Measurements from ENCODE around the gene CCDC85B. TPM values are rescaled to one million over a fixed set of nuclear protein-coding genes. Genes with fewer than 3 reads are reported as not detected.

The CCDC85B gene
- polyA plus RNA-seq, 3 donors = 10.6 to 20.8 (median 13.6) TPM

DNA sequence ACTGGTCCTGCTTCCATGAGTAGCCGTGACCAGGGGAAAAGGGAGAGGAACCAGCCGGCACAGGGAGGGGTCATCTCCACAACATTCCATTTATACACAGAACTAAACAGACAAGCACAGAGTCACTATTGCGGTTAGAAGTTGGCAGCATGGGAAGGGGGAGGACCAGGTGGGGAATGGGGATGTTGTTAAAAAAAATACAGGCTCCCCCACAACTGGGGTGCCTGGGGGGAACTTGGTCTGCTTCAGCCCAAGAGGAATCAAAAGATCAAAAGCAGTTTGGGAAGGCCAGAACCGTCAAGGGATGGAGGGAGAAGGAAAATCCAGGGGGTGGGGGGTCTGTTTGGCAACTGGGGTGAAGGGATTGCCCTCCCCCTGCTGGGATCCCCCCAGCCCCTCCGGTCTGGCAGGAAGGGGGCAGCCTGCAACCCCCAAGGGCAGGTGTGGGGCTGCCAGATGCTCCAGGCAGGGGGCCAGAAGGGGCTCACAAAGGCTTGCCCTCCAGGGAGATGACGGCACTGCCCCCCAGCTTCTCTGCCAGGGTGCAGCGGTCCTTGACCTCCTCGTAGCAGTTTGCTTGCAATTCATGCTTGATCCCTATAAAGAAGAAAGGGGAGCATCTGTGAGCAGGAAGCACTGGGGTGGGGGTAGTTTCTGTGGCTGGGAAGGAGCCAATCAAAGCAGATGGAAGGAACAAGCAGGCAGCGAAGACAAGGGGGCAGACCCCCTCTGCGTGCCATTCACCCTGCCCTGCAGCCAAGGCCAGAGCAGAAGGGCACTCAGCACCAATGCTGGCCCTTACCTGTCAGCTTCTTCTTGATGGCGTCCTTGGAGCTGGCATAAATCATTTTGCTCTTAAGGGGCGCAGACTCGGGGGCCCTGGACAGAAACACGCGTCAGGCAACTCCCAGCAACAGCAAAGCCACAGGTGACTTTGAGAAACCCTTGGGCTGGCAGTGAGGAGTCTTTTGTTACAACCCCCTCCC is 35.3 kb upstream of the CCDC85B start:
- no peak for DNase-seq

DNA sequence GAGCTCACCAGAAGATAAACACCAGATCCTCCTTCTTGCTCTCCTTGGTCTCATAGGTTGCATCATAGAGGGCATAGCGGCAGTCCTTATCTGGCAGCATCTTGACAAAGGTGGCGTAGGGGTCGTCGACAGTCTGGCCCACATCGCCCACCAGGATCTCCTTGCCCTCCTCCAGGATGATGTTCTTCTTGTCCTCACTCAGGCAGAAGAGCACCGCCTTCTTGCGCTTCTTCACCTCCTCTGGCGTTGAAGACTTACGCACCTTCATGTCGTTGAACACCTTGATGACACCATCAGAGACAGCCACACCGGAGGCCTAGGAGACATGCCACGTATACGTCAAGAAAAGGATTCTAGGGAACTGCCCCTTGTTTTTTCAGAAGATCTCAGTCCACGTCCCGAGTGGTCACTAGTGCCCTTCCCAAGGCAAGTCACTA is 34.5 kb upstream of the CCDC85B start:
- DNase-seq = no peak

- DNase-seq = peak; percentile 45
Measured at GRCh38 chr11:65856689-65857499, 33.6 kb upstream of the CCDC85B start.

GRCh38 chr11:65857500-65857852 is 33.0 kb upstream of the CCDC85B start:
- no peak for DNase-seq

DNA sequence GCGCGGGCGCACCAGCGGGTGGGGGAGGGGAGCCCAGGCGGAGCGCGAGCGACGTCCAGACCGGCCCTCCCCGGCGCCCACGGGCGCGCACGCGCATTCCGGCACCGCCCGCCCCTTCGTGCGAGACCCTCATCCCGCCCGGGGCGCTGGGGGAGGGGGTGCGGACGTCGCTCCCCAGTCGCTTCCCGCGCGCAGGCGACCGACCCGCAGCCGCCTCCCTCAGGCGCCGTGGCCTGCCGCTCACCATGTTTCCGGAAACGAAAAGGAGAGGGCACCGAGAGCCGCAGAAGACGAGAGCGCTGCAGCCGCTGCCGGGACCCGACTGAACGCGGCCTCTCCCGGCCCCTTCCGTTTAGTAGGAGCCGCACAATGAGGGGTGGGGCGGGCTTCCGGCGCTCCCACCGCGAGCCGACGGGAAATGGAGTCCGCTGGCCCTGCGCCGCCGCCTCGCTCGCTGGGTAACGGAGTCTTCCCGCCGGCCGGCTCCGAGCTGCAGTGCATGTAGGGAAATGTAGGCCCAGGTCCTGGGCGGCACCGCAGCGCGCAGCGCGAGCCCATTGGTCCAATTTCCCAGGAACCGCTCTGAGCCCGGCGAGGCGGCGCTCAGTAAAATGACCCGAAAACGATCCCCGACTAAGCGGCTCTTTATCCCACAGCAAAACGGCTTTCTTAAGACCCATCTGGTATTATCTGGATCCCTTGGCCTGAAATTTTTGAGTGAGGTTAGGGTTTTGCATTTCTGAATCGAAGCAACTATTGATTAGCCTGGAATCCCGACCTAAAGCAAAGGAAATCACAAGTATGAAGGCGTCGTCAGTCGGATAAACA is 32.4 kb upstream of the CCDC85B start, which contains the start of gene CFL1:
Gene CFL1, minus strand, starts transcription at position 328 of the 828 bp plus-strand sequence. Its CDS starts 81 bp downstream, at position 247.
- peak; percentile 97 for DNase-seq

DNA sequence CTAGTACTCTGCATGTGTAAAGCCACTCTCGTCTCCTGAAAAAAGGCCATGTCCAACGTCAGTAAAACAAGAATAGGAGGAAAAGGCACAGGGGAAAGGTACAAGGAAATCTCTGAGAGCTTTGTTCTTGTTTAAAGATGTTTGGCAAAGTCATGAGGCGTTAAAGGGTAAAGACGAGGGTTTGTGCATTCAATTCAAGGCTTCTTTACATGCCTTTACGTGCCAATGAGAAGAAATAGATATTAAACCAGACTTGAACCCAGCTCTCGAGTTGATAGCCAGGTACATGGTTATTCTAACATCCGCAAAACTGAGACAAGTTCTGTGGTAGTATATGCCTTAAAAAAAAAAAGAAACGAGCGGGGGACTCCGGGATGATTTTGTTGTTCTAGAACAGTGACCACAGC is 31.8 kb upstream of the CCDC85B start:
- DNase-seq = no peak

- peak; percentile 99 for DNase-seq
Measured at GRCh38 chr11:65859095-65859811, 31.2 kb upstream of the CCDC85B start.

DNA sequence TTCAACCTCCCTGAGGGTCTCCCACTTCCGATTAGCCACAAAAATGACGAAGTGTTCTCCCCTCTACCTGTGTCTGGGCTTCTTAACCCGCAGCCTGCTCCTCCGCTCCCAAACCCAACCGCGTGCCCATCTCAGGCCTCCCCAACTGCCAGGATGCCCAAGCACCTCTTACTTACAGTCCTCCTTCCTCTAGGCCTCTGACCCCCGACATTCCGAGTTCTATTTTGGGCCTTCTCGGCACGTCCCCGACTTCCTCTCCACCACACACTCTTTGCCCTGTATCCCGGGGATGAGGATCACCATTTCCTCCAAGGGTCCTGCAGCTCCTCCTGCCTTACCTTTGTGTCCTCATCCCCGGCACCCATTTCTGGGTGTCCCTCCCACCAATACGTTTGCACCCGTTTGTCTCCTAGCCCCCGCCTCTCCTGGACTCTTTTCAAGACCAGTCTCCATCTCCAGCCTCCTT is 30.6 kb upstream of the CCDC85B start:
- DNase-seq = no peak

- DNase-seq = peak; percentile 98
Measured at GRCh38 chr11:65860278-65861164, 30.0 kb upstream of the CCDC85B start, which contains the start of gene MUS81. MUS81 (plus strand) TSS chr11:65860433; CDS start chr11:65860754, 321 bp downstream.

DNA sequence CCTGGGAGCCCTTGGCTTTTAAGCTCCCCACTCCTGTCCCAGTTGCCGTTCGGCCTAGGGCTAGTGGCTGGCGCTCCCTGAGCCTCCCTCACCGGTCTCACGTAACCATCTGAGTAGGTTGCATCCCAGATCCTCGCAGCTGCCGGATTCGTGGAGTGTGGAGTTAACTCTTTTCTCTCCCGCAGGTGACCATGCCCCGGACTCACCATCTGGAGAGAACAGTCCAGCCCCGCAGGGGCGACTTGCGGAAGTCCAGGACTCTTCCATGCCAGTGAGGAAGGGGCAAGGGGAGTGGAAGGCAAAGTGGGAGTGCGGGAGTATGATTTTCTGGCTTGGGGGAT is 29.3 kb upstream of the CCDC85B start:
- no peak for DNase-seq

DNA sequence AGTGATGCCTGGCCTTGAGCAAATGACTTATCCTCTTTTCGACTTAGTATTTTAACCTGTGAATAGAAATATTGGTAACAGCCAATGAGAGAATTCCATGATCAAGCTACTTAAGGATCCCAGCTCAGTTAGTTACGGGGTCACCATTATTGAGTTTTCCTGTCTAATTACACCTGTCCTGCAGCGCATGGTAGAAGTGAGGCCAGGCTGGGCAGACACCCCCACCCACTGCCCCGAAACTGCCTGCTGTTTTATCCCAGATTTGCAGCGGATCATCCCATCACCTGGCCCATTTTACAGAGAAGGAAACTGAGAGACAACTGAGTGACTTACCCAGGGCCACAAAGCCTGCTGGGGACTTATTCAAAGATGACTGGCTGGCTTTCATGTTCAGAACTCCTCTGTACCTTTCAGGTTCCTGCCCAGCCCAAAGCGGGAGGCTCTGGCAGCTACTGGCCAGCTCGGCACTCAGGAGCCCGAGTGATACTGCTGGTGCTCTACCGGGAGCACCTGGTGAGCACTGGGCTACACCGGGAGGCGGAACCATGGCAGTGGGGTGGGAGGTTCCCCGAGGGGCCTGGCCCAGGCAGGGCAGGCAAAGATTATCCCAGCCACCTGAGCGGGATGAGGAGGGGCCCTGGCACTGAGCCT is 28.8 kb upstream of the CCDC85B start:
- DNase-seq = no peak

DNA sequence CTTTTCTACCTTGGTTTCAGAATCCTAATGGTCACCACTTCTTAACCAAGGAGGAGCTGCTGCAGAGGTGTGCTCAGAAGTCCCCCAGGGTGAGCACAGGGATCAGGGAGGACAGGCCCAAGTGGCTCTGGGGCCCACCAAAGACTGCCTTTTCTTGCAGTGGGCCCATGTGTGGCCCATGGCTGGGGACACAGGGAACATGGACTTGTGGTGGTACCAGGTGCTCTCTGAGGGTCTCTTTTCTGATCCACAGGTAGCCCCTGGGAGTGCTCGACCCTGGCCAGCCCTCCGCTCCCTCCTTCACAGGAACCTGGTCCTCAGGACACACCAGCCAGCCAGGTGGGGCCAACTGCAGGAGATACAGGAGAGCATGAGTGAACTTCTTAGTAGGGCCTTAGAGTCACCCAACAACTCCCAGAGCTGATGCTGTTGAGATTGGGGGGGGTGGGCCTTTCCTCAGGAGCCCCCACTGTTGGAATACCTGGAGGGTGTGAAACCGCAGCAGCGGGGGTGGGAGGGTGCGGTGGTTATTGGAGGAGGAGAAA is 28.2 kb upstream of the CCDC85B start:
- DNase-seq = no peak

GRCh38 chr11:65862941-65863888 is 27.3 kb upstream of the CCDC85B start:
- no peak for DNase-seq

DNA sequence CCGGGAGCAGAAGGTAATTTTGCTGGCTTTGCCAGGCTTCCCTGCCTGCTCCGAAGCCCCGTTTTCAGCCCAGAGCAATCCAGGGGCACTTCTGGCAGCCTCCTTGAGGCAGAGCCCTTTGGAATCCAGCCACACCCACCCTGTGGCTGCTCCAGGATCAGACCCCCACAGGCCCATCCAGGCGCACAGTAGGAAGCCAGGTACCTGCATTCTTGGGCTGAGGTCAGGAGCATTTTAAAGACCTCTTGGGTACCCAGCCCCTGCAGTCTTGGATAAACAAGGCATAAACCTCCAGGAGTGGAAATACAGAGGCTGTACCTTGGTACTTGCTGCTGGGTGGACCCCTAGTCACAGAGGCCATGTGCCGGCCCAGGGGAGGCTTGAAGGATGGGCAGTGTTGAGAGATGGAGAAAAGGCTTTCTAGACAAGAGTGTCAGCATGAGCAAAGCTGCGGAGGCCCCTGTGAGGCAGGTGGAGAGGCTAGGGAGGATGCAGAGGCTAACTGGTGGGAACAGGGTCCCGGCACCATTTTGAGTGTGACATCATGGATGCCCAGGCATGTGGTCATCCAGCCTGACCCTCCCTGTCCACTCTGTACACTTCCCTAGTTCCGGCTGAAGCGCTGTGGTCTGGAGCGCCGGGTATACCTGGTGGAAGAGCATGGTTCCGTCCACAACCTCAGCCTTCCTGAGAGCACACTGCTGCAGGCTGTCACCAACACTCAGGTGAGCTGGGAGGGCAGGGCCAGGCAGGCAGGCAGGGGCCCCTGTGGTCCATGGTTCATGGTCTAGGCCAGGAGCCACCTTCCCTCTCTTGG is 26.4 kb upstream of the CCDC85B start:
- no peak for DNase-seq

GRCh38 chr11:65864706-65865471 is 25.6 kb upstream of the CCDC85B start:
- no peak for DNase-seq

DNA sequence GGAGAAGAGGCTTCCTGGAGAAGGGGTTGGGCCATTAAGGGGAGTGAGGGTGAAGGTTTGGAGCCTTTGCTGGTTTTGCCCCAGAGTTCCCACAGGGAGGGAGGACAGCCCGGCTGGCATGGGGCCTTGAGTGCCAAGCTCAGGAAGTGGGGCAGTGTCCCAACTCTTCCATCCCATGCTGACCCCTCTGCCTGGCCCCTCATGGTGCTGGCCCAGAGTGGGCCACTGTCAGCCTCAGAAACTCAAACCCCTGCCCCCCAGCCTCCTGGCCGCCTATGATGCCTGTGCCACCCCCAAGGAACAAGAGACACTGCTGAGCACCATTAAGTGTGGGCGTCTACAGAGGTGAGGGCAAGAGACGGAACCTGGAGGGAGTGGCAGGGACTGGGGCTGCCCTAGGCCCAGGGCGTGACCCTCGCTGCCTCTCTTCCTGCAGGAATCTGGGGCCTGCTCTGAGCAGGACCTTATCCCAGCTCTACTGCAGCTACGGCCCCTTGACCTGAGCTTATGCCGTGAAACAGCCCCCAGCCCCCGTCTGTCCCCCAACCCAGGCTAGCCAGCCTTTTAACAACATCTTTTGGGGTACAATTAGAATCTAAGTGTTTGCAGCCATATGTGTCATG is 24.8 kb upstream of the CCDC85B start:
- DNase-seq = no peak
